HTERT RPE-1 (cell line): ENCODE results near the gene CILP.
"Not testable (repeated sequence)": the region's sequence is repeated elsewhere in the genome, so short reads cannot be mapped to it uniquely, and the experiment has no call there.

Source experiments
- in situ Hi-C: fragments of 300-500 bp; cut with MboI; formaldehyde crosslinking; loops from 4 replicates; pipeline ENCODE4 v1.14.3; 2020; ENCODE audit warnings: low sequenced_read_pairs

CILP gene

GRCh38 chr15:65196637-65197336, 14.5 kb downstream of the CILP start:
- in situ Hi-C loops: no loop called here

- in situ Hi-C loops: no loop called here
Measured at GRCh38 chr15:65195548-65195923, 15.7 kb downstream of the CILP start.

DNA sequence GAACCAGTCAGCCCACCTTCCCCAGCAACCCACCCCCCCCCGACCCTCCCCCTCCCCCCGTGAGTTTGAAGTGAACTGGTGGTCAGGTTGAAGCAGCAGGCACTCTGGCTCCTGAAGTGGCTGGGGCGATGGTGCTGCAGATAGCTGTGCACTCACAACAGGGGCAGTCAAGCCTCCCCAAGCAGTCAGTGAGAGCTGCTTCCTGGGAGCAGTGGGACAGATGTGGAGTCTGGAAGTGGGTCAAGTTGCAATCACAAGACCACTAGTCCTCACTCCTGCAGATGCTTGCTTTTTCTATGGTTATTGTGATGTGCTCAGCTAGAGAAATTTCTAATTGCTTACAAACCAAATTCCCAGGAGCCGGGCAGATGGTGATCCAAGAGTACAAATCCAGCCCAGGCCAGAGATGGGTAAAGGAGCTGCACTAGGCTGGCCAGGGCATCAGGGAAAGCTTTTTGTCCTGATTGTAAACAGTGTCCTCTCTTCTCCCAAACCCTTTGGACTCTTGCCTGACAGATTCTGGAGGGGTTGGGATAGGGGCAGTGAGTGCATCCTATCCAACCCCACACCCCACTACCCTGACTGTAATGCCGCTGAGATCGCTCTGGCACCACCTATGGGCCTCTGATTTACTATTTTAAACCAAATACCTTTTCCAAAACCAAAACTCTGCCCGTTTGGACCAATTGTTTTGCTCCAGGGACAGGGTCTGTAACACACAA, 16.3 kb downstream of the CILP start:
- in situ Hi-C loops: no loop called here

- in situ Hi-C loops: no loop called here
Measured at GRCh38 chr15:65192016-65192415, 19.3 kb downstream of the CILP start.

GRCh38 chr15:65189102-65189740, 22.1 kb downstream of the CILP start:
- in situ Hi-C loops: no loop called here

DNA sequence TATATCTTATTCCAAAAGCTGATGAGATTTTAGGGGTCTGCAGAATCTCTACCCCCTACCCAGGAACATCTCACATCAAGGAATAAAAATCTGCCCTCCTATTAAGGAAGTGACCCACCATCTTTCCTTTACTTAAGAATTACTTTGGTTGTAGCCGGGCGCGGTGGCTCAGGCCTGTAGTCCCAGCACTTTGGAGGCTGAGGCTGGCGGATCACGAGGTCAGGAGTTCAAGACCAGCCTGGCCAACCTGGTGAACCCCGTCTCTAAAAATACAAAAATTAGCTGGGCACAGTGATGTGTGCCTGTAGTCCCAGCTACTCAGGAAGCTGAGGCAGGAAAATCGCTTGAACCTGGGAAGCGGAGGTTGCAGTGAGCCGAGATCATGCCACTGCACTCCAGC, 22.8 kb downstream of the CILP start:
- in situ Hi-C loops: not testable (repeated sequence)

DNA sequence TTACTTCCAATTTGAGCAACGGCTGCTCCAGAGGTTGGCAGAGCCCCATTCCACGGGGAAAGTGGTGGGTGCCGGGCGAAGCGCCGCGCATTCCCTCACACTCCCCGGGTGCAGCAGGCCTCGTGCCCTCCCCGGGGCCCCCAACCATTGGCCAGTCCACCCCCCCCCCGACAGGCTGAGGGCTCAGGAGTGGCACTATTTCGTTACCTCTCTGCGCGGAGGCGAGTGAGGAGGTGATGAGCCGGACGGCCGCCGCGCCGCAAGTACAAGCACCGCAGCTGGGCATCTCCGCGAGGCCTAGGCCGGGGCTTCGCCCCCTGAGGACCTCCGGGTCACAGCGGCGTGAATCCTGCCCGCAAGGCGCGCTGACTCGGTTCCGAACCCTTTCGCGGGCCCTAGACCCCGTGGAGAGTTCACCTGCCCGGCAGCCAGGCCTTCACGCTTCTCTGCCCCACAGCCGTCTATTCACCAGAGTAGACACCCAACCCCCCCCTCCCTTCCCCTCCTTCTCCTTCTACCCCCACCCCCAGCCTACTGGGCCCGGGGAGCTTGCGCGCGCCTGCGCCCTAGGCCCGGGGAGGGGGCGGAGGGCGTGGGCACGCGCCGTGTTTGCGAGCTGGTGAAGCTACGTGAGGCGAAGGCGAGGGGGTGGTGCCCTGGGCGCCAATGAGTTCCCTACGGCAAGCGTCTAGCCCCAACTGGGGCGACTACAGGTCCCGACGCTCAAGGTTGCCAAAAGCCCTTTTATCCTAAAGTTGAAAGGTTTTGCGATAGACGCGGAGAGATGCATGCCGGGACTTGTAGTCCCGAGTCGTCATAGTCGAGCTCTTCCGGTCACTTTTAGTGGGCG, 26.2 kb downstream of the CILP start, which contains the start of gene CLPX:
Gene CLPX (minus strand): TSS at position 475 of the 850 bp plus-strand sequence. CDS start 189 bp downstream, at position 286.
- in situ Hi-C loops: no loop called here

DNA sequence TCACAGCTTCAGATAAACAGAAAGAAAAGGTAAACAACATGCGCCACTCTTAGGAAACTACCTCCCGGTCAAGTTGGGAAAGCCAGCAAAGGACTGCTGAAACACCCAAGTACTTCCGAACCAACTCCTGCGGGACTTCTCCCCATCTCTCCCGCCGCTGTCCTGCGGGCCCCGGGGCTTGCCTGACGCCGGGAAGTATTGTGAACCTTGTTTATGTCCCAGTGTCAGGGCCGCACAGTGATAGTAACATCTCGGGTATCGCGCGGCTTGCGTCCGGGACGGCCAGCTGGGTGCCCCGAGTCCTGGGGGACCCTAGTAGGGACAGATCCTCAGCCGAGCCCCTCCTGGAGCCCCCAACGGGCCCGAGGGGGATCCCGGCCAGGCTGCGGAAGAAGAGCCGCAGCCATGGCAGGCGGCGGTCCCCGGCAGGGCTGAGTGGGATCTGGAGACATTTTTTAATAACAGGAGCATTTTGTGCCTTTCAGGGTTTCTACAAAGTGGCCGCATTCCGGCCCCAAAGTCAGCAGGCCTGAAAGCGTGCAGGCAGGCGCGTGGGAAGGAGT, 26.9 kb downstream of the CILP start:
- in situ Hi-C loops: no loop called here

- in situ Hi-C loops: no loop called here
Measured at GRCh38 chr15:65183865-65184159, 27.5 kb downstream of the CILP start.

GRCh38 chr15:65182538-65182937, 28.7 kb downstream of the CILP start:
- in situ Hi-C loops: no loop called here

DNA sequence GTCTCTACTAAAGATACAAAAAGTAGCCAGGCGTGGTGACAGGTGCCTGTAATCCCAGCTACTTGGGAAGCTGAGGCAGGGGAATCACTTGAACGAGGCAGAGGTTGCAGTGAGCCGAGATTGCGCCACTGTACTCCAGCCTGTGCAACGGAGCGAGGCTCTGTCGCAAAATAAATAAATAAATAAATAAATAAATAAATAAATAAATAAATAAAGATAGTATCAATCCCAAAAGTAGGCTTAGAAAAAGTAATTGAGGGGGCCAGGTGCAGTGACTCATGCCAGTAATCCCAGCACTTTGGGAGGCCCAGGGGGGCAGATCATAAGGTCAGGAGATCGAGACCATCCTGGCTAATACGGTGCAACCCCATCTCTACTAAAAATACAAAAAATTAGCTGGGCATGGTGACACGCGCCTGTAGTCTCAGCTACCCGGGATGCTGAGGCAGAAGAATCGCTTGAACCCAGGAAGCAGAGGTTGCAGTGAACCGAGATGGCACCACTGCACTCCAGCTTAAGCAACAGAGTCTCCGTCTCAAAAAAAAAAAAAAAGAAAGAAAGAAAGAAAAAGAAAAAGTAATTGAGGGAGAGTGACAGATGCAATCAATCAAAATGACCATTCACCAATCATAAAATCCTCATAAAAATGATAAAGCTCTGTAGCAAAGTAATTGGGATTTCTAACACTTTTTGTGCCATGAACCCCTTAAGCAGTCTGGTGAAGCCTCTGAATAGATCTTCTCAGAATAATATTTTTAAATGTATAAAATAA, 29.5 kb downstream of the CILP start:
- in situ Hi-C loops: not testable (repeated sequence)

- in situ Hi-C loops: no loop called here
Measured at GRCh38 chr15:65180167-65180566, 31.1 kb downstream of the CILP start.

GRCh38 chr15:65177901-65178300, 33.4 kb downstream of the CILP start:
- in situ Hi-C loops: no loop called here

- in situ Hi-C loops: no loop called here
Measured at GRCh38 chr15:65176056-65176455, 35.2 kb downstream of the CILP start.

DNA sequence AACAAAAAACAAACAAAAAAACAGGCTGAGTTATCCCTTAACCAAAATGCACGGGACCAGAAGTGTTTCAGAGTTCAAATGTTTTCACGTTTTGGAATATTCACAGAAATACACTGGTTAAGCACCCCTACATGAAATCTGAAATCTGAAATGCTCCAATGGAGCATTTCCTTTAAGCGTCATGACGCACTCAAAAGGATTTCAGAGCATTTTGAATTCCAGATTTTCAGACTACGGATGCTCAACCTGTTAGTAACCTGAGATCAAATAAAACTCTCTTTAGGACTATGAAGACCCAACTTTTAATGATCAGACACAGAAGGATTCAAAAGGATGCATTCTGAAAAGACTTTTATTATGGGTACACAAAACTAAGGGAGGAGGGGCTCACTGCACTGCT, 35.8 kb downstream of the CILP start:
- in situ Hi-C loops: no loop called here

GRCh38 chr15:65174509-65174908, 36.8 kb downstream of the CILP start:
- in situ Hi-C loops: no loop called here

- in situ Hi-C loops: no loop called here
Measured at GRCh38 chr15:65172531-65172930, 38.7 kb downstream of the CILP start.

DNA sequence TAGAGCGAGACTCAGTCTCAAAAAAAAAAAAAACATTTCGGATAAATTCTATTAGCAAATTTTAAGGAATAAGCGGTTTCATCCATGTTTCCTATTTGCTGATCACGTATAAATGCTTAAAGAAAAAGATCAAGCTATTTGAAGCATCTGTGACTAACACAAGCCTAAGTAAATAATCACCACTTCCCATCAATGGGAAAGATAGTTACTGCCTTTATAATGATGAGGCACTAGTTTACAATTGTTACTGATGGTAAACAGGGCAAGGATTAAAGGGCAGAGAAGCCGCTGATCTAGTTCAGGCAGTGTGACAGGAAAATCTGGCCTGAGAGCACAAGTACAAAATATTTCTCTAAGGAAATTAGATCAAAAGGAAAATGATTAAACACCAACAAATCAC, 39.8 kb downstream of the CILP start:
- in situ Hi-C loops: no loop called here

DNA sequence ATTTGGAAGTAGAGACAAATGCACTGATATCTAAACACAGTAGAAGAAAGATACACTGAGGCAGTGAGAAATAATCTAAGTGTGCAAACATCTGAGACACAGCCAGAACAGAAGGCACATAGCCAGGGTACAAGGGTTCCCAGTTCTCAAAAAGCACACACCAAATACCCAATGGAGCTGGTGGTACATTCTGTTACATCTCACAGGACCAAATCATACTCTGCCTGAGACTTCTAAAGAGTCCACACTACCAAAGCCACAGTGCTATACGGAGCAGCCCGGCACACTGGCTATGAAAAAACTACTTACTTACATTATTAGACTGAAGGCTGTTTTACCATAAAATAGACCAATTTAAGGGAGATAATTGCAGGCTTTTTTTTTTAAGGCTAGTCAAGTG, 45.4 kb downstream of the CILP start:
- in situ Hi-C loops: no loop called here

GRCh38 chr15:65164139-65164538, 47.1 kb downstream of the CILP start:
- in situ Hi-C loops: no loop called here
